Prostate gland (tissue), 2 donors: ENCODE data around the gene MCF2L2.

ENCODE experiments used
- CTCF ChIP-seq, 4 experiments: fragments of 200-600 bp in 2 of 4; fragments of 450-650 bp in 2 of 4; sonication (generic) in 2 of 4; IDR thresholded peaks; 1 replicate in 3 of 4; 2 replicates in 1 of 4; pipeline ENCODE4 v1.5.1; 2016 to 2019; ENCODE audit warnings: antibody characterized with exemption in 4 of 4, mild to moderate bottlenecking in 2 of 4, moderate library complexity in 2 of 4
- POLR2A ChIP-seq: fragments of 450-650 bp; IDR thresholded peaks from one replicate; pipeline ENCODE4 v1.6.1; 2016; ENCODE audit warnings: antibody characterized with exemption, mild to moderate bottlenecking

GRCh38 chr3:183411216-183411922 lies 17.1 kb downstream of the MCF2L2 start:
- TF ChIP-seq POLR2A (no peak), CTCF (IDR thresholded peaks at IDR 0.05) (no peak)
